Memory B cell (primary cell): ENCODE results near the gene CENPQ.
A peak's percentile ranks its signal among the peaks of the same experiment; 100 is the strongest.

Source experiments
- ATAC-seq: fragments of 150-1000 bp; cut with Tn5 transposase; 2 replicates; pipeline ENCODE4 v1.10.0; 2021; ENCODE audit warnings: low read depth, mild to moderate bottlenecking, moderate library complexity
- DNase-seq, 2 donors: peaks; one replicate each; pipeline ENCODE4 v3.0.0; 2022; ENCODE audit warnings: low spot score in 2 of 2
- H3K27ac Mint-ChIP-seq: one replicate; pipeline ENCODE4 v1.8.0; 2022; ENCODE audit warnings: mild to moderate bottlenecking, moderate library complexity, mixed read lengths
- H3K27me3 Mint-ChIP-seq: one replicate; pipeline ENCODE4 v1.8.0; 2022; ENCODE audit warnings: mixed read lengths
- H3K36me3 Mint-ChIP-seq: one replicate; pipeline ENCODE4 v1.8.0; 2022; ENCODE audit warnings: mild to moderate bottlenecking, mixed read lengths
- H3K4me1 Mint-ChIP-seq: one replicate; pipeline ENCODE4 v1.8.0; 2022; ENCODE audit warnings: mixed read lengths
- H3K4me3 Mint-ChIP-seq: one replicate; pipeline ENCODE4 v1.8.0; 2022; ENCODE audit warnings: mild to moderate bottlenecking, moderate library complexity, mixed read lengths
- H3K9me3 Mint-ChIP-seq: one replicate; pipeline ENCODE4 v1.8.0; 2022; ENCODE audit warnings: mixed read lengths

Gene CENPQ, protein sequence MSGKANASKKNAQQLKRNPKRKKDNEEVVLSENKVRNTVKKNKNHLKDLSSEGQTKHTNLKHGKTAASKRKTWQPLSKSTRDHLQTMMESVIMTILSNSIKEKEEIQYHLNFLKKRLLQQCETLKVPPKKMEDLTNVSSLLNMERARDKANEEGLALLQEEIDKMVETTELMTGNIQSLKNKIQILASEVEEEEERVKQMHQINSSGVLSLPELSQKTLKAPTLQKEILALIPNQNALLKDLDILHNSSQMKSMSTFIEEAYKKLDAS

DNA sequence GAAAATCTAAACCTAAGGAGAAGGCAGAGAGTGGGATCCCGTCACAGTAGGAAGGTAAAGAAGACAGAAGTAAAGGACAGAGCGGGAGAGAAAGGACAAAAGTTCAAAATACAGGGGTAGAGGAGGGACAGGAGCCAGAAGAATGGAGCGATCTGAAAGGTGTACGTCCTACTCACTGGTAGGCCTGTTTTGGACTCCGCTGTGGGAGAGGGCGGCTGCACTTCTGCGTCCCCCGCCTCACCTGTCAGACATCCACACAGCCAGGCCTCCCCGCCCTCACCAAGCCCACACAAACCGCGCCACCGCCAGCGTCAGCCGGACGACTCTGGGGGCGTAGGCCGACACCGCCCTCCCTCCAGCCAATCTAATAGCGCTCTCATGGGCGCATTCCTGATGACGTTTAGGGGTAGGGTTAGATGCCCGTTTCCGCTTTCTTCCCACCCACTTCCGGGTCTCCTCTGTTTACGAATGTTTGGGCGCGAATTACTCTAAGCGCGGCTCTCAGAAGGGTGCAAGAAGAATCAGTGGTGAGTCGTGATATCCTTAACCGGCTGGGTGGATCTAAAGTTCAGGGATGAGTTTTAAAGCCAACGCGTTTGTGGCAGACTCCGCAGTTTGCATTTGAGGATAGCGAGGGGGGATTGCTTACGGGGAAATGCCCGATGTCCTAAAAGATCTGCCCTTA lies at the start of gene CENPQ, which contains the start of gene MMUT:
CENPQ (plus strand) TSS at position 444 of the 685 bp plus-strand sequence. CDS start 6,807 bp downstream, outside the sequence.
MMUT (minus strand) TSS at position 327 of the 685 bp plus-strand sequence. CDS start 3,787 bp downstream, outside the sequence.
- Mint-ChIP-seq H3K36me3 (peaks cover 3% of the 10 kb centered on the region), H3K4me1 (peaks cover 38% of the 10 kb centered on the region), H3K9me3 (no peaks in the 10 kb centered on the region), H3K27ac (peak within 1 kb of the TSS; percentile 98), H3K27me3 (no peaks in the 10 kb centered on the region), H3K4me3 (peak within 1 kb of the TSS; percentile 96)
- peak; percentile 99 for ATAC-seq
- DNase-seq: peak; percentile 80 to 84

DNA sequence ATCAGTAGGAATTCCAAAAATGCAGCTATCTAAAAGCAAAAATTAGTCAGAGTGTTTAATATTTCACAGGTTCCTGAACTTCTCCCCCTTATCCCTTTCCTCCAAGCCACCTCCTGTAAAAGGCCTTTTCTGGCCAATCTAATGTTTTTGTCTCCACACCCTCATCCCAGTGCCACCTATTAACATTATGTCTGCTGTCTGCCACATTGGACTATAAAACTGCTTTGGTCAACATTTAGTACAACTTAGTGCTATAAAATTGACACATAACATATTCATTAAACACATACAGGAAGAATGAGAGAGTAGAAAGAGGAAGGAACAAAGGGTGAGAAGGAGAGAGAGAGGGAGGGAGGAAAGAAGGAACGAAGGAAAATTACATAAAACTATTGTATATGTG lies 47.8 kb upstream of the CENPQ start:
- DNase-seq (no peak), ATAC-seq (no peak)
- Mint-ChIP-seq H3K9me3 (no peaks in the 10 kb centered on the region), H3K27ac (no peak overlapping the region), H3K27me3 (peaks cover 6% of the 10 kb centered on the region), H3K36me3 (no peaks in the 10 kb centered on the region), H3K4me1 (no peaks in the 10 kb centered on the region), H3K4me3 (no peak overlapping the region)

DNA sequence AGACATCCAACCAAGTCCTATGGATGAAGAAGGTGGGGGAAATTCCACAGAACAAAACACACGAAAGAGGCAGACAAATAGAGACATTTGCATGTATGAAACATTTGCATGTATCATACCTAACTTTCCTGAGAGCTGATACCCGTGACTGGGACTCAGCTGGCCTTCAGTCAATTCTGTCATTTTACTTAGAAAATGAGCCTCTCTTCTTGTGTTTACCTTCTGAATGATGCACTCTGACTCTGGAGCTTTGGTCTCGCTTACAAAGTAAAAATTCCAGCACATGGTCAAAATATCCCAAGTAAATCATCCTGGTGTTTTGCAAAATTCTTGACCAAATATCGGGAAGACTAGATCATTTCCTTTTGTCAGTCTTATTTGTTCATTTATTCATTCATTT lies 47.0 kb upstream of the CENPQ start:
- Mint-ChIP-seq H3K4me1 (no peaks in the 10 kb centered on the region), H3K4me3 (no peak overlapping the region), H3K9me3 (no peaks in the 10 kb centered on the region), H3K27ac (no peak overlapping the region), H3K27me3 (peaks cover 6% of the 10 kb centered on the region), H3K36me3 (no peaks in the 10 kb centered on the region)
- no peak for ATAC-seq
- no peak for DNase-seq

DNA sequence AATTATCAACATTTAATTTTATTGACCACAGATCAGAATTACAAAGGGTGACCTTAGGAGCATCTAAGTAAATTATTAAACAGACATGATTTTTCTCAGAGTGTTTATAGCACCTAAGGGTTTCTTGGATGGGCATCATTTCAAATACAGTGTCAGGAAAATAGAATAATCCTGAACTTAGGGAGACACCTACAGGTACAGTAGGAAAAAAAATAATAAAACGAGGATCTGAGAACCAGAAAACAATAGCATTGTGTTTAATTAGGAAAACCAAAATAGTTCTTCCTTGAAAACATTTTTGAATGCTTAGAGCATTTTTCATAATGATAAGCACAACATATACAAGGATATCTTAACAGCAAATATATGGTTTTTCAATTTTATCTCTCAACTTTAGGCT lies 39.4 kb upstream of the CENPQ start:
- no peak overlapping the region for H3K4me3 Mint-ChIP-seq
- H3K4me1 Mint-ChIP-seq: no peaks in the 10 kb centered on the region
- ATAC-seq: no peak
- H3K9me3 Mint-ChIP-seq: peaks cover 3% of the 10 kb centered on the region
- H3K36me3 Mint-ChIP-seq: peaks cover 7% of the 10 kb centered on the region
- H3K27me3 Mint-ChIP-seq: no peaks in the 10 kb centered on the region
- no peak overlapping the region for H3K27ac Mint-ChIP-seq
- no peak for DNase-seq

DNA sequence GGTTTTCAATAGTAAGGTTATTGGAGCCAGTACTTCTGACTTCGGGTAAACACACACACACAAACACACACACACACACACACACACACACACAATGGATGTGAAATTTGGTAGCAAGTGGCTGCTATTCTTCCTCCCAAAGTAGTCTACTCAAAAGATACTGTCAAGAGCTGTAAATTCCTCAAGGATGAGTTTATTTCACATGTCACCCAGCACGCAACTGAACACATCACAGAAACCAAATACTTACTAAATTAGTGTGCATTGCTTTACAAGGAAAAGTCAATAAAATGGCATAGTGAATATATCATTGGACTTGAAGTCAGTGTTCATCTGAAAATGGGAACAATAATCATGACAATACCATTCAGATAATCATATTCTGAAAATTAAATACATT lies 33.0 kb upstream of the CENPQ start:
- Mint-ChIP-seq H3K9me3 (peaks cover 3% of the 10 kb centered on the region), H3K27me3 (no peaks in the 10 kb centered on the region), H3K36me3 (peaks cover 27% of the 10 kb centered on the region), H3K27ac (no peak overlapping the region), H3K4me1 (no peaks in the 10 kb centered on the region), H3K4me3 (no peak overlapping the region)
- ATAC-seq: no peak
- no peak for DNase-seq

DNA sequence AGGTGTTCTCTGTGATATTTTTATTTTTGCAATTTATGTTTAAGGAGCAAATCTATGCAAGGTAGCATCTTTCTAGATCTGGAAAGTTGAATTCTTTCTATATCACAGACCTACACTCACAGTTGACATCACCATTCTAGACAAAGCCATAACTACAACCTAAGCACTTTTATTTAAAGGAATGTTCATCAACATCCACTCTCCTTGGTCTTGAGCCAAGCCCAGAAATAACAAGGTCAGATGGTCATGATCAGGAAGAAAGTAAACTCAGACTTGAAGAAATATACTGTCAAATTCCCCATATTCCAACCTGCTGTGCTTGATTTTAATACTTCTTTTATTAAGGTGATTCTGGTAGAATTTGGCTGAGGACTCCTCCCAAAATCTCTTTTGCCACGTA lies 32.3 kb upstream of the CENPQ start:
- Mint-ChIP-seq H3K4me1 (no peaks in the 10 kb centered on the region), H3K27ac (no peak overlapping the region), H3K36me3 (peaks cover 32% of the 10 kb centered on the region), H3K27me3 (no peaks in the 10 kb centered on the region), H3K9me3 (peaks cover 3% of the 10 kb centered on the region), H3K4me3 (no peak overlapping the region)
- ATAC-seq (no peak), DNase-seq (no peak)

DNA sequence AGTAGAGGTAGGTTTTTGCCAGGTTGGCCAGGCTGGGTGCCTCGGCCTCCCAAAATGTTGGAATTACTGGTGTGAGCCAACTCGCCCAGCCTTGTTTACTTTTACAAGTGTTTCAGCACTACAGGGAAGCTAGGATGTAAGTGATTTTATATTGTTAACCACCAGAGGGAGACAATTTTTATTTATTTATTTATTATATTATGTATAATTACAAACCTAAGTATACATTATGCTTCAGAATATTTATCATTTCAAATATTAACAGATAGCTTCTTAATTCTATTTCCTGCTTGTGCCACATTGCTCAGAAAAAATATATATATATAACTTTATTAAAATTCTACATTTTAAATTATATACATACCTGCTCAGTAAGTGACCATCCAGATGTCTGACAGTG lies 9.9 kb upstream of the CENPQ start:
- Mint-ChIP-seq H3K27ac (no peak overlapping the region), H3K36me3 (peaks cover 19% of the 10 kb centered on the region), H3K4me3 (no peak overlapping the region), H3K4me1 (no peaks in the 10 kb centered on the region), H3K9me3 (no peaks in the 10 kb centered on the region), H3K27me3 (no peaks in the 10 kb centered on the region)
- DNase-seq (no peak), ATAC-seq (no peak)

DNA sequence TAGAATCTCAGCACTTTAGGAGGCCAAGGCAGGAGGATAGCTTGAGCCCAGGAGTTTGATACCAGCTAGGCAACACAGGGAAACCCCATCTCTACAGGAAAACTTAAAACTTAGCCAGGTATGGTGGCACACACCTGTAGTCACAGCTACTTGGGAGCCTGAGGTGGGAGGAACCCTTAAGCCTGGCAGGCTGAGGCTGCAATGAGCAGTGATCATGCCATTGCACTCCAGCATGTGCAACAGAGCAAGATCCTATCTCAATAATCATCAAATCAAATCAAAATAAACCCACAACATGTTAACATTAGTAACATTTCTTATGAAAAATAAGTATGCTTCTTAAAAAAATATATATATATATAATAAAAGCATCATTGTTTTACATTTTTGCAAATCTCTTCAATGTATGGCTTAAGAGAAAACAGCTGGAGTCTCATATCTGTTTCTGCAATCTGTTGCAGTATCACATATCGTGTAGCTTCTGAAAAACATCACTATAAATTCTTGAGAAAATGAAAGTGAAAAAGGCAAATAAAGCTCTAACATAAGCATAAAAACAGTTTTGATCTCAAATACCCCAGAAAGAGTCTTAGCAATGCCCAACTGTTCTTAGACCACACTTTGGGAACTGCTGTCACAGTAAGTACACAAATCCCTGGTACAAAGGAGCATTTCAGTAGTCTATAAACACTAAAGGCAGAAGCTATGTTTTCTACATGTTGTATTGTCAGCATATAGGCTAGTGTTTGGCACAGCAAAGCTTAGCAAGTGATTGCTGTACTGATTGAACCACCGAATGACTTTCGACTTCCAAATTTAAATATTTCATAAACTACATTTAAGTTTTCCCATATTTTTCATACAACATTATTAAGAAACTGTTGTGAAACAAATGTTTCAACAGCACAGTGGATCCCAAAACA lies 8.1 kb upstream of the CENPQ start:
- peaks cover 13% of the 10 kb centered on the region for H3K36me3 Mint-ChIP-seq
- no peak overlapping the region for H3K4me3 Mint-ChIP-seq
- H3K9me3 Mint-ChIP-seq: no peaks in the 10 kb centered on the region
- ATAC-seq: no peak
- peaks cover 8% of the 10 kb centered on the region for H3K4me1 Mint-ChIP-seq
- H3K27me3 Mint-ChIP-seq: no peaks in the 10 kb centered on the region
- DNase-seq: no peak
- H3K27ac Mint-ChIP-seq: no peak overlapping the region

DNA sequence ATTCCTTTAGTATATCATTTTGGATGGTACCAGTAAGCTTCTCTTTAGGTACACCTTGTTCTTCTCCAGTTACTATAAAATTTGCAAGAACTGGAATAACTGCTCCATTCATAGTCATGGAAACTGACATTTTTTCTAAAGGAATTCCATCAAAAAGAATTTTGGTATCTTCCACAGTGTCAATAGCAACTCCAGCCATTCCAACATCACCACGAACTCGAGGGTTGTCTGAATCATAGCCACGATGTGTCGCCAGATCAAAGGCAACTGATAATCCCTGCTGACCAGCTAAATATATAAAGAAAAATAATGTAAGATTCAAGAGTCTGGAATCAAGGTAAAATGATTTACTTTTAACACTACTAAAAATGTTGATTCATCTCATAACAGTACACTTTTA lies 5.4 kb upstream of the CENPQ start:
- no peaks in the 10 kb centered on the region for H3K9me3 Mint-ChIP-seq
- no peak for DNase-seq
- peaks cover 17% of the 10 kb centered on the region for H3K4me1 Mint-ChIP-seq
- H3K27me3 Mint-ChIP-seq: no peaks in the 10 kb centered on the region
- H3K36me3 Mint-ChIP-seq: peaks cover 8% of the 10 kb centered on the region
- no peak for ATAC-seq
- no peak overlapping the region for H3K27ac Mint-ChIP-seq
- no peak overlapping the region for H3K4me3 Mint-ChIP-seq

DNA sequence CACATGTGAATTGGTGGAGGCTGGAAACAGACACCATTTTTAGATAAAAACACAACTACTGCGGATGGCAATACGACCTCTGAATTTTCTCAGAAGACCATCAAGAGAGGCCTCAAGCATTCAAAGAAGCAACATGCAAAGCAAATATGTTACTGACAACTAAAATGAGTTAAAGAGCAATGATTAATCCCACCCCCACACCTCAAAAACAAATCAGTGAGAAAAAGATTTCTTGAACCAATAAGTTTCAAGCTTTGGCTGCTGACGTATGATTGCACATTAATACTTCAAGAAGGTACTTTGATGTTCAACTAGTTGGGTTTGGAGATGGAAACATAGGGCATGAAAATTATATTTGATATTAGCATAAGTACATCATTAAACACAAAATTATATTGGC lies 1.1 kb upstream of the CENPQ start:
- H3K36me3 Mint-ChIP-seq: peaks cover 2% of the 10 kb centered on the region
- peak overlapping the region; percentile 96 for H3K4me3 Mint-ChIP-seq
- H3K27me3 Mint-ChIP-seq: no peaks in the 10 kb centered on the region
- peaks cover 33% of the 10 kb centered on the region for H3K4me1 Mint-ChIP-seq
- peak overlapping the region; percentile 98 for H3K27ac Mint-ChIP-seq
- ATAC-seq (no peak), DNase-seq (no peak)
- H3K9me3 Mint-ChIP-seq: no peaks in the 10 kb centered on the region

DNA sequence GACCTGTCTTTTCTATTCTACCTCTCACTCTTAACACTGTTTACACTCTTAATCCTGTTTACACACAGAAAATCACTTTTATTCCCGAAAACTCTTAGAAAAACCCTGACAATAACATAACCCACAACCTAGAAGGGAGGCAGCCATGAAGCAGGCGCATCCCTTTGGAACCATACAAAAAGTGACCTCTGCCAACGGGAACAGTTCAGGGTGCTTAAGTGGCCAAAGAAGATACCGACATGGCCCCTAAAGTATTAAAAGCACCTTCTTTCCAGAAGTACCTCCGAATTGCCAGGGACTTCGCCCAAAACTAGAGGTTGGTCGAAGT lies 607 bp upstream of the CENPQ start:
- ATAC-seq (no peak), DNase-seq (no peak)
- no peaks in the 10 kb centered on the region for H3K9me3 Mint-ChIP-seq
- H3K36me3 Mint-ChIP-seq: peaks cover under 1% of the 10 kb centered on the region
- H3K4me3 Mint-ChIP-seq: peak overlapping the region; percentile 96
- peak overlapping the region; percentile 98 for H3K27ac Mint-ChIP-seq
- H3K4me1 Mint-ChIP-seq: peaks cover 33% of the 10 kb centered on the region
- no peaks in the 10 kb centered on the region for H3K27me3 Mint-ChIP-seq

DNA sequence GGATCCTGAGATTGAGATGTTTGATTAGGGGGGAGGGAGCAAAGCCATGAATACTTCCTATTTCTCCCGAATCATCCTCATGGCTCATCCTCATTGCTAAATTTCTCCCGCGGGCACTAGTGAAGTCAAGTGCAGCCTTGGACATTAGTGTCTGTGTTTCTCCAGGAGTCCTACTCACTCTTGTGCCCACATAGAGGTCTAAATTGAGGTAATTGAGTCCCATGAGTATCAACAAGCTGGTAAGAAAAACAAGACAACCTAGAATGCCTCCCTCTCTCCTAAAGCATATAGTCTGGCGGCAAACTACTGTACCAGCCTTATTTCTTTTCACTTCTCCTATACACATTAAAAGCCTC lies 420 bp downstream of the CENPQ start:
- Mint-ChIP-seq H3K4me3 (peak overlapping the region; percentile 96), H3K9me3 (no peaks in the 10 kb centered on the region), H3K36me3 (peaks cover 3% of the 10 kb centered on the region), H3K4me1 (peaks cover 40% of the 10 kb centered on the region), H3K27ac (peak overlapping the region; percentile 98), H3K27me3 (no peaks in the 10 kb centered on the region)
- DNase-seq: no peak
- no peak for ATAC-seq

DNA sequence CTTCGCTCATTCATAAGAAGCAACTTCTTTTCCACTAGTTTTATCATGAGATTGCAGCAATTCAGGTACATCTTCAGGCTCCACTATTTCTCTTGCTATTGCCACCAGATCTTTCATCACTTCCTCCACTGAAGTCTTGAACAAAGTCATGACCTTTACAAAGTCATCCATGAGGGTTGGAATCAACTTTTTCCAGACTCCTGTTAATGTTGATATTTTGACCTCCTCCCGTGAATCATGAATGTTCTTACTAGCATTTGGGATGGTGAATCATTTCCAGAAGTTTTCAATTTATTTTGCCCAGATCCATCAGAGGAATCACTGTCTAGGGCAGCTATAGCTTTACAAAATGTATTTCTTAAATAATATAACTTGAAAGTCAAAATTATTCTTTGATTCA lies 1.5 kb downstream of the CENPQ start:
- Mint-ChIP-seq H3K27me3 (no peaks in the 10 kb centered on the region), H3K9me3 (no peaks in the 10 kb centered on the region), H3K27ac (peak overlapping the region; percentile 70), H3K4me3 (peak overlapping the region; percentile 59), H3K4me1 (peaks cover 39% of the 10 kb centered on the region), H3K36me3 (peaks cover 3% of the 10 kb centered on the region)
- ATAC-seq (no peak), DNase-seq (no peak)

DNA sequence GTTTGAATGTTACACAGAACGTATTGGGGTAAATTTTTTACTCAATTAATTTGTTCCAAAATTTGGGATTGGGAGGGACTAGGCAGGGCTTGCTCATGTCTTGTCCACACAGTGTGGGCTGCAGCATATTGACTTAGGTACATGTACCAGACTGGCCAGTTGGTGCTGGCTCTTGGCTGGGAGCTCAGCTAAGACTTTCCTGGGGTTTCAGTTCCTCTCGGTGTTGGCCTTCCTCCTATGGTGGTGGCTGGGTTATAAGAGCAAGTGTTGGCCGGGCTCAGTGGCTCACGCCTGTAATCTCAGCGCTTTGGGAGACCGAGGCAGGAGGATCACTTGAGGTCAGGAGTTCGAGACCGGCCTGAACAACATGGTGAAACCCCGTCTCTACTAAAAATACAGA lies 4.9 kb downstream of the CENPQ start:
- Mint-ChIP-seq H3K9me3 (no peaks in the 10 kb centered on the region), H3K36me3 (peaks cover 11% of the 10 kb centered on the region), H3K4me3 (no peak overlapping the region), H3K4me1 (peaks cover 26% of the 10 kb centered on the region), H3K27me3 (no peaks in the 10 kb centered on the region), H3K27ac (no peak overlapping the region)
- DNase-seq (no peak), ATAC-seq (no peak)
